Frontal cortex (tissue), 4 donors: ENCODE measurements around the gene TPM2. TPM values are rescaled to one million over a fixed set of nuclear protein-coding genes. Genes with fewer than 3 reads are reported as not detected.
"Not testable (repeated sequence)": the region's sequence is repeated elsewhere in the genome, so short reads cannot be mapped to it uniquely, and the experiment has no call there.

Source experiments
- DNase-seq, 2 donors: peaks; one replicate each; pipeline ENCODE4 v3.0.0; 2012; ENCODE audit warnings: low spot score in 2 of 2
- FAIRE-seq: peaks from 2 replicates; lab custom pipeline; 2012; peaks lifted over from hg19 to GRCh38; lab: Jason Lieb, UNC
- total RNA-seq: library from RNA; depleted of rRNA; stranded (reverse); fragments of >200 nt; gene quantifications from one replicate; pipeline ENCODE4 v1.2.3, GENCODE V29; 2014
- donor health status: control.
- donor health status: control.
- donor health status: control.

TPM2 gene
- total RNA-seq, 1 donor from 2014 or later: 11.0 TPM

- no peak for FAIRE-seq
- DNase-seq: no peak
Measured at GRCh38 chr9:35659340-35659739, 30.4 kb downstream of the TPM2 start.

GRCh38 chr9:35658968-35659220 is 30.8 kb downstream of the TPM2 start:
- FAIRE-seq (no peak), DNase-seq (no peak)

GRCh38 chr9:35658137-35658967 is 31.4 kb downstream of the TPM2 start, which contains the start of gene CCDC107:
Gene CCDC107, plus strand, starts transcription at chr9:35658292. Its CDS starts 88 bp downstream, at chr9:35658380.
- FAIRE-seq (no peak), DNase-seq (peak; percentile 91 to 95)

- FAIRE-seq (no peak), DNase-seq (peak; percentile 92 to 93)
Measured at GRCh38 chr9:35657546-35658136, 32.1 kb downstream of the TPM2 start, which contains the start of gene RMRP. Gene RMRP, minus strand, starts transcription at chr9:35658019.

- no peak for FAIRE-seq
- DNase-seq: no peak
Measured at GRCh38 chr9:35656831-35657545, 32.7 kb downstream of the TPM2 start.

GRCh38 chr9:35656348-35656747 is 33.4 kb downstream of the TPM2 start:
- FAIRE-seq: no peak
- no peak for DNase-seq

GRCh38 chr9:35653611-35654010 is 36.1 kb downstream of the TPM2 start:
- no peak for FAIRE-seq
- DNase-seq: no peak

GRCh38 chr9:35652829-35653209 is 36.9 kb downstream of the TPM2 start:
- DNase-seq: no peak
- no peak for FAIRE-seq

GRCh38 chr9:35651956-35652828 is 37.5 kb downstream of the TPM2 start:
- no peak for FAIRE-seq

GRCh38 chr9:35650341-35651158 is 39.2 kb downstream of the TPM2 start, which contains the start of gene SIT1:
Gene SIT1, minus strand, starts transcription at chr9:35650931. Its CDS starts 78 bp downstream, at chr9:35650853.
- DNase-seq (peak in 1 of 2 donors; percentile 9), FAIRE-seq (no peak)

More at GRCh38 chr9:35651956-35652828, 37.5 kb downstream of the TPM2 start:
- no peak for DNase-seq

- FAIRE-seq (no peak), DNase-seq (peak in 1 of 2 donors; percentile 22)
Measured at GRCh38 chr9:35649431-35650340, 40.0 kb downstream of the TPM2 start.

- no peak for FAIRE-seq
Measured at GRCh38 chr9:35646533-35647265, 43.0 kb downstream of the TPM2 start.

GRCh38 chr9:35646153-35646532 is 43.6 kb downstream of the TPM2 start:
- DNase-seq (no peak), FAIRE-seq (no peak)

More at GRCh38 chr9:35646533-35647265, 43.0 kb downstream of the TPM2 start:
- DNase-seq: peak; percentile 88 to 97

- not testable (repeated sequence) for FAIRE-seq, DNase-seq
Measured at GRCh38 chr9:35645736-35646135, 44.0 kb downstream of the TPM2 start.

- FAIRE-seq (no peak), DNase-seq (no peak)
Measured at GRCh38 chr9:35643046-35643445, 46.7 kb downstream of the TPM2 start.

GRCh38 chr9:35641478-35641877 is 48.2 kb downstream of the TPM2 start:
- DNase-seq, FAIRE-seq: not testable (repeated sequence)

- not testable (repeated sequence) for FAIRE-seq, DNase-seq
Measured at GRCh38 chr9:35640431-35640830, 49.3 kb downstream of the TPM2 start.
